K562 (cell line): ENCODE data around the gene CALHM4.

Experiments used
- EZH2 ChIP-seq: IDR thresholded peaks from 2 replicates; pipeline ENCODE4 v1.6.1; 2012; ENCODE audit warnings: low read depth, mild to moderate bottlenecking, inconsistent platforms, low read length, borderline replicate concordance
- GABPA ChIP-seq: fragments of 200-800 bp; sonication (Bioruptor generic); conservative IDR thresholded peaks from 2 replicates; pipeline ENCODE4 v1.6.1; 2016; ENCODE audit warnings: low read depth, missing genetic modification characterization, missing compliant biosample characterization
- GABPB1 ChIP-seq: sonication (generic); formaldehyde crosslinking; IDR thresholded peaks from 2 replicates; pipeline ENCODE4 v1.8.0; 2022; ENCODE audit warnings: mild to moderate bottlenecking, missing genetic modification reagents
- HDGF ChIP-seq: fragments of 450-650 bp; IDR thresholded peaks from 2 replicates; pipeline ENCODE4 v1.6.1; 2016
- NR0B1 ChIP-seq: fragments of 450-650 bp; IDR thresholded peaks from one replicate; pipeline ENCODE4 v1.6.1; 2018; ENCODE audit warnings: mild to moderate bottlenecking, moderate library complexity; ENCODE audit not compliant: partially characterized antibody
- POLR2AphosphoS5 ChIP-seq: IDR thresholded peaks from 2 replicates; pipeline ENCODE4 v1.6.1; 2011; ENCODE audit warnings: mild to moderate bottlenecking, low read depth, low read length, moderate library complexity; ENCODE audit not compliant: control insufficient read depth, insufficient read depth
- SNIP1 ChIP-seq: fragments of 450-650 bp; IDR thresholded peaks from 2 replicates; pipeline ENCODE4 v1.7.1; 2017; ENCODE audit warnings: low read depth, mild to moderate bottlenecking
- STAT5A ChIP-seq: IDR thresholded peaks from 2 replicates; pipeline ENCODE4 v1.6.1; 2012; ENCODE audit warnings: low read length, inconsistent platforms, borderline replicate concordance
- TFE3 ChIP-seq: fragments of 450-650 bp; formaldehyde crosslinking; IDR thresholded peaks from 2 replicates; pipeline ENCODE4 v1.4.0; 2020; ENCODE audit warnings: mild to moderate bottlenecking, mixed read lengths
- ZNF24 ChIP-seq: fragments of 450-650 bp; IDR thresholded peaks from 2 replicates; pipeline ENCODE4 v1.6.1; 2016
- ZNF274 ChIP-seq: IDR thresholded peaks from 2 replicates; pipeline ENCODE4 v1.6.1; 2011; ENCODE audit warnings: low read depth, mild to moderate bottlenecking, low read length, moderate library complexity, borderline replicate concordance
- ZNF282 ChIP-seq: sonication (generic); formaldehyde crosslinking; IDR thresholded peaks from 2 replicates; pipeline ENCODE4 v1.8.1; 2023; ENCODE audit warnings: missing genetic modification reagents

GRCh38 chr6:116545651-116546050, 7.9 kb upstream of the CALHM4 start, which contains the start of gene TRAPPC3L:
- TF ChIP-seq STAT5A = no peak
- no peak for TF ChIP-seq GABPB1 (CRISPR knock-in tag)
- no peak for TF ChIP-seq ZNF282
- no peak for TF ChIP-seq NR0B1
- TF ChIP-seq EZH2 = no peak
- TF ChIP-seq SNIP1 = no peak
- no peak for TF ChIP-seq ZNF274
- TF ChIP-seq POLR2AphosphoS5 = no peak
- no peak for TF ChIP-seq ZNF24
- no peak for TF ChIP-seq HDGF
- no peak for TF ChIP-seq TFE3
- no peak for TF ChIP-seq GABPA (tag)
